ENCODE results near the gene KLHL29. TPM values are rescaled to one million over a fixed set of nuclear protein-coding genes. Genes with fewer than 3 reads are reported as not detected.

The KLHL29 gene
- total RNA-seq, 1 donor from 2014 or later = 0.65 TPM

DNA sequence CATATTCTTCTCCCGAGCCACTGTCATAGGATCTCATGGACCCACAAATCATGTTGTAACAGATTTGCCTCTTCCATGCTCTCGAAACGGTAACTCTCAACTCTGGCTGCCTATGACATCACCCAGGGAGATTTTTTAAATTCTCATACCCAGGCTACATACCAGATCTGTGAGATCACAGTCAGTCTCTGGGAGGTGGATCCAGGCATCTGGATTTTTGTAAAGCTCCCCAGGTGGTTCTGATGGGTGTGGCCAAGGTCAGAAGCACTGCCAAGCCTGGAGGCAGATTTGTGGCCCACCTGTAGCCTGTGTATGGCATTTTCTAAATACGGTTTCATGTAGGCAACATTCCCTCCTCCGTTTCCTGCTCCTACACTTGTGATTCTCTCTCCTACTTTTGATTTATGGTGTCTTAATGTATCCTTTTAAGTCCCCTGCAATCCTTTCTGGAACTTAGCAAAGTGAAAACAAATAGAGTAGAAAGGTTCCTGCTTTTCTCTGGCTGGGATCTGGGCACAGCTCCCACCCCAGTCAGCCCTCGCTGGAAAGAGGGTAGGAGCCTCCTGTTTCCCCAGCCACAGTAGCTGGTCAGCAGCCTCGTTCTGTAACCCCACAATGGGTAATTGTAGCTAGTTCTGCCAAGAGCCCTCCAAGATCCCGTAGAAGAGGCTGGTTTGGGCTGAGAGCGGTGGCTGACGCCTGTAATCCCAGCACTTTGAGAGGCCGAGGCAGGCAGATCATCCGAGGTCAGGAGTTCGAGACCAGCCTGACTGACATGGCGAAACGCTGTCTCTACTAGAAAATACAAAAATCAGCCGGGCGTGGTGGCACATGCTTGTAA lies 96.2 kb downstream of the KLHL29 start:
- DNase-seq (no peak), ATAC-seq (ENCODE audit: poor library complexity) (no peak)
- intact Hi-C loops (cut with DNase I) = no loop called here

DNA sequence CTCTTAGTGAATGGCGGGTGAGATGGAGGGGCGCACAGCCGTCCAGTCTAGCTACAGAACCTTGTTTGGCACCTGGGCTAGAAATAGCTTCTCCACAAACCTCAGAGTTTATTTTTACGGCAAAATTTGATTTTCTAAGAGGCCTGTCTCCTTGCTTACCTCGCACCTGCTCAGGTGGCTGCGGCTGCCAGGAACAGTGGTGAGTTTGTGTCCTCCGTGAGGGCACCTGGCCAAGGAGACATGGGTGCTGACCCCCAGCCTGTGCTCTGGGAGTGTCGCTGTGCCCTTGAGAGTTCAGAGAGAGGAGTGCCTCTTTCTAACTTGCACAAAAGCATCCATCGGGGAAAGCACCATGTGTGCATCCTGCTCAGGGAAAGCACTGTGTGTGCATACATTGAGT lies 97.2 kb downstream of the KLHL29 start:
- ATAC-seq (ENCODE audit: poor library complexity) (no peak), DNase-seq (no peak)
- intact Hi-C loops (cut with DNase I) = no loop called here

DNA sequence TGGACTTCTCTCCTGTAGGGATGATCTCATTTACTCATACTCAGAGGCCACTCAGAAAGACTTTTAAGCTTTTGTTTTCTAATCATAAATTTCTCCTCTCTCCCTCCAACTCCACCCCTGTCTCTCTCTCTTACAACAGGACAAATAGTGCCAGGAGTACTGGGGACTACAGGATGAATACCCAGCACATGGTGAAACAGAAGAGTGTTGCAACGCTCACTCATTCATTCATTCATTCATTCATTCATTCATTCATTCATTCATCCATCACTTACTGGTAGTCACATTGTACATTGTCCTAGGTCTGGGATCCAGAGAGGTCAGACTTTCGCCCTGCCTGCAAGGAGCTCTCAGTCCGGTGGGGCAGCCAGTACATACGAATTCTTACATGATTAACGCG lies 97.6 kb downstream of the KLHL29 start:
- no peak for DNase-seq
- intact Hi-C loops (cut with DNase I) = no loop called here
- ATAC-seq (ENCODE audit: poor library complexity) = no peak

DNA sequence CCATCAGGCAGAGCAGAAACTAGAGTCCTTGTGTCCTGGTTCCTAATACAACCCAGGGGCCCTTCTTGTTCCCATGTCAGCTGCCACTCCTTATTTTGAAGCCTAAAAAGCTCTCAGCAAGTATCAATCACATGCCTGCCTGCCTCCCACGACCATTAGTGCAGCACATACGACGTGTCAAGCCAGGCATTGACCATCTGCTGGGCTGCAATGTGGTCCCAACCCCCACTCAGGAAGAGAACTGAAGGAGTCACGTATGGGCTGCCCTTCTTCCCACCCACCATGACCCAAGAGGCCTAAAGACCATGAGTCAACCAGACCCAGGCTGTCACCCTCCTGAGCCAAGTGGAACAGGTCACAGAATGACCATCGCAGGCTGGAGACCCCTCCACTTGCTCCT lies 98.8 kb downstream of the KLHL29 start:
- no peak for ATAC-seq (ENCODE audit: poor library complexity)
- DNase-seq = no peak
- intact Hi-C loops (cut with DNase I) = no loop called here

DNA sequence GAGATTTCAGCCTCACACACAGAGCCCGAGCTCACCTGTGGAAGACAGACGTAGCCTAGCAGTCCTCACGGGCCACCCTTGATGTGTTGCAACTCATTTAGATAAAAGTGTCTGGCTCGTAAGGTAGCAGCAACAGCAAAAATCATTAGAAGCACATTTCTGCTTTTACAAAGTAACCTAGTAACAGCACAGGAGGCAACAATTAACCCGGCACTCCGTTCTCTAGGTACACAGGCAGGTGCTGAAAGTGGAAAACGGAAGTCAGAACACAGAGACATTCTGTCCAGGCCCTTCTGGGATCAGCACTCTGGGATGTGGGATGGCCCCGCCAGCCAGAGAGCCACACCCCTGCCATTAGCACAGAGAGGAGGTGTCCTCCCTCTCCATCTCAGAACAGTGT lies 99.3 kb downstream of the KLHL29 start:
- DNase-seq (no peak), ATAC-seq (ENCODE audit: poor library complexity) (no peak)
- intact Hi-C loops (cut with DNase I) = no loop called here

DNA sequence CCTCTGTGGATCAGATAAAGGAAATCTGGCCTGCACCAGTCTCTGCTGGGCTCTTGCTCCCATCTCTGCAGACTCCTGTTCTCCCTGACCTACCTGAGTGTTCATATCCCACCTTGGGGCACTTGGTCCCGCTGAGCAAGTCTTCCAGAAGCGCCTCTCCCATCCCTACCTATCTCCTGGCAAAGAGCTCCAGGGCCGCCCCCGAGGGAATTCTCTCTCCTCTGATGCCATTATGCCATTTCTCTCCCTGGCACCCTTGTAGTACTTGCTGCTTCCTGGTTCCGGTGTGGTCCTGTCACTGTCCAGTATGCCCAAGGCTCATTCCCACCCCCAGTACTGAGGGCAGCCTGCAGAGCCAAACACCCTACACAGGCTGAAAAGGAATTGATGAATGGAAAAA lies 99.8 kb downstream of the KLHL29 start:
- ATAC-seq (ENCODE audit: poor library complexity) (no peak), DNase-seq (no peak)

DNA sequence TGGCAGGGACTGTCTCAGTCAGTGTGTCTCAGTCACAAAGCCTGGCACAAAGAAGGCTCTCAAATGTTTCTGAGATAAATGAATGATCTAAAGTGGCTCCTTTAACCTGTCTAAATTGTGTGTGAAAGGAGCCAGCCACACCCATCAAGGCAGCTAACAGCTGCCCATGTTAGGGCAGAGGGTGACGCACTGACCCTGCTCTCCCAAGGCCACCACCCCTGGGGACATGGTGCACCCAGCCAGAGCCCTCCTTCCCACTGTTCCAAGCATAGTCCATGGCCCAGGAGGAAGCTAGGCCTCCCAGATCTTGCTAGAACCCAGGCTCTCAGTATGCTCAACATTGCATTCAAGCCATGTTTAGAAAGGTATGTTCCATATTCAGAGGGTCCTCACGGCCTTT lies 100.3 kb downstream of the KLHL29 start:
- ATAC-seq (ENCODE audit: poor library complexity) = no peak
- DNase-seq = no peak
- intact Hi-C loops (cut with DNase I) = no loop called here

More for the DNA sequence above, 99.8 kb downstream of the KLHL29 start:
- intact Hi-C loops (cut with DNase I) = no loop called here

DNA sequence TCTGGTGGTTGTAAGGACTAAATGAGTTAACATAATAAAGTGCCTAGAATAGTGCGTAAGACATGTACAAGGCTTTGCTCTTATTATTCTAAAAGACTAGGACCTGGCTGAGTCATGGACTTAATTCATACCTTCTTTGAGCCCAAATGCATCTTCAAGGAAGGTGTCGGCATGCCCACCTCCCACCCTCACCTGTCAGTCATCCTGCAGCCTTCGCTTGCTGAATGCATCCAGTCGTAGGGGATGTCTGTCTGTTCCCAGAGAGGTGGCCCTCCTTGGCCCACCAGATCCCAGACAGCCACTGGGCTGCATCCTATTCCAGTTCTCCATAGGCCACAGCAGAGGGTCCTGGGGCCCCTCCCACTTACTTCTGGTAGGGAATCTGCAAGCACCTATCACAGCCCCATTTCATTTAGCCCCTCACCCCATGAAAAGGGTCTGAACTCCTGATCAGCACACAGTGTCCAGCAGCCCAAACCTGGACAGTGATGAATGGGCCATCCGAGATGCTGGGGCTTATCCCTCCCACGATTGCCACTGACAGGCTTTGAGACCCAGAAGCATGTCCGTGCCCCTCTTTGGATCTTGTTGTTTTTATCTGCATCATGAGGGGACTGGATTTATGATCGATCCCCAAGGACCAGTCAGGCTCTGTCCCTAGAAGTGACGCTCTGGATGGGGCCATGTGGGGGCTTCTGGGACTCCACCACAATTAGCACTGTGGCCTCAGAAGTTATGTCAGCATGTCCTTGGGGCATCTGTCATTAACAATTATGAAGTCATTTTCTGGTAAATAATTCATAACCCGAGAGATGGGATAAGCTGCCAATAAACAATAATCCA lies 101.1 kb downstream of the KLHL29 start:
- no peak for DNase-seq
- ATAC-seq (ENCODE audit: poor library complexity) = no peak

DNA sequence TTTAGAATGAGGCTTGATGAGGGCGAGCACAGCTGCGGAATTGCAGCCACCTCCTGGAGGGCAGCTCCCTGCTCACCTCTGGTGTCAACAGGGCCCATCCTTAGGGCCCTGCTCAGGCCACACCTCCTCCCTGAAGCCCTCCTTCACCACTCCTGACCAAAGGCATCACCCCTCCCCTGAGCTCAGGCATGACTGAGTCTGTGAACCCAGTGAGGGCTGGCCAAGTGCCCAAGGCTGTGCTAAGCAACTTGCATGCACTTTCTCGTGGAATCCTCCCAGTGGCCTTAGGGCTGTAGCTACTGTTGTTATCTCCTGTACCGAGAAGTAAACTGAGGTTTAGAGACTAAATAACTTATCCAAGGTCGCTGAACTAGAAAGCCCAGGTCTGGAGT lies 101.7 kb downstream of the KLHL29 start:
- intact Hi-C loops (cut with DNase I) = no loop called here
- DNase-seq (peak; percentile 73), ATAC-seq (ENCODE audit: poor library complexity) (peak; percentile 63)

More for the DNA sequence above, 101.1 kb downstream of the KLHL29 start:
- intact Hi-C loops (cut with DNase I) = no loop called here

DNA sequence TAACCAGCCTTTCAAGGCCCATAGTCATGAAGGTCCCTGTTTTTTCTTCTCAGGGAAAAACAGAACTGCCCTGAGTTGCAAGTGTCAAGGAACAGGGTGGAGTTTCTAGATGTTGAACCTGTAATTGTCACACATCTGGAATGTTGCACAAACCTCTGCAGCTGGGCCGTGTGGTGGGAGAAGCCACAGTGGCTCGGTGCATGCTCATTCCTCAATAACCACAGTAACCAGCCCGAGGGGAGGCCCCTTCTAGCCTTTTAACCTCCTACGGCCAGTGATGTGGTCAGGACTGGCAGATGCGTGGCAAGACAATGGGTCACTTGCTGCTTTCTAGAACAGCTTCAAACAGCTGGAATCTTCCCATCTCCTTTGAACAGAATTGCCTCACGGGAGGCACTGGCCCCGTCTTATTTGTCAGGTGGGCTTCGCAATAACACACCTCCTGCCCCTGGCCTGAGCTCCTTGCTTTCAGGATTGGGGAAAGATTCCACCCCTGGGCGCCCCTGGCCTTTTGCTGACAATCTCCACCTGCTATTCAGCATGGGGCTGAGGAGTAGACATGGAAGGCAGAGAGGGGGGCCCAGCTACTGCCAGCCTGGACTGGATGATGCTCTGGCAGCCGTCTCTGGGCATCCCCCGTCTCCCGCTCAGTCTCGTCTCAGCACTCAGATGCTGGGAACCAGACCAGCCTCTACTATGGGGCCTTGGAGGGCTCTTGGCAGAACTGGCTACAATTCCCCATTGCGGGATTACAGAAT lies 102.9 kb downstream of the KLHL29 start:
- DNase-seq (peak; percentile 7), ATAC-seq (ENCODE audit: poor library complexity) (no peak)
- intact Hi-C loops (cut with DNase I) = no loop called here

DNA sequence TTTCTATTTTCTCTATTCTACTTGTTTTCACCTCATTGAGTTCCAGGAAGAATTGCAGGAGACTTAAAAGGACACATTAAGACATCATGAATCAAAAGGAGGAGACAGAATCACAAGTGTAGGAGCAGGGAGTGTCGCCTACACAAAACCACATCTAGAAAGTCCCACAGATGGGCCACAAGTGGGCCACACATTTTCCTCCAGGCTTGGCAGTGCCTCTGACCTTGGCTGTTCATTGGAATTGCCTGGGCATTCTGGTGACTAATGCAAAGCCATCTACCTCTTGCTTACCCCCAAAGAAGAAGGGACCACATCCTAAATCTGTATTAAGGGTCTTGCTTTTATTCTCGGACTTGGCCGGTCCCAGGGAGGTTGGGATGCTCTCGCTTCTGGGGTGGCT lies 103.6 kb downstream of the KLHL29 start:
- intact Hi-C loops (cut with DNase I) = no loop called here
- DNase-seq (peak; percentile 1), ATAC-seq (ENCODE audit: poor library complexity) (no peak)

DNA sequence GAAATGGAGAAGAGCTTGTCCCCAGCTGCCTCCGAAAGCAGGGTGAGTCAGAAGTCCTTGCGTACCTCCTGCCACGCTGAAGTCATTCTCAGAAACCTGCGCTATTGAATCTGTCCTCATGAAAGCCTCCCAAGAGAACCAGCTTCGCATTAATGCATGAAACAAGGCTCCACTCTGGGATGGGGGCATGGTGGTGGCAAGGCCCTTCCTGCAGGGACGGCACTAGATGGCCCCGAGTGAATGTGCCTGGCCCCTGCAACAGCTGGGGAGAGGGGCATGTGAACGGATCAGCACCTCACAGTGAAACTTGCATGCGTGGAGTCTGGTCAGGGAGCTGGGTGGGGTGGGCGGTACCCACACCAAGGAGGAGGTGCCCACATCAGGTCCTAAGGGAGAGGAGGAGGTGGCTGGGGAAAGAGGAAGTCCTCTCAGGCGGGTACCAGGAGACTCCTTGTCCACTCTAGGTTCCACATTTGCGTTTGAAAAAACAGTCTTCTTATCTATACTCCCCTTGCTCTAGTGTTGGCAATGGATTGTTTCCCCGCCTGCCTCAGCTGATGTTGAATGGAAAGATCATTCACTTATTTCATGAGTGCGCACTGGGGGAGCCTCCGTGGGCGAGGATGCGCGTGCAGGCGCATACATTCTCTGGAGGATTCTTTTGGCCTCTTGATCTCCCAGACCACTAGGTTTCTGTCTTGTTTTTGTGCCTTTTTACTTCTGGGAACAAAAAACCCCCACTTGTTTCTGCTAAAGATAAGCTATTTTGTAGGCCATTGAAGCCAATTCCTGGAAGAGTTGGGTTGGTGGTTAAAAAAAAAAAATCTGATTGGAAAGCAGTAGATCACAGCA lies 104.7 kb downstream of the KLHL29 start:
- ATAC-seq (ENCODE audit: poor library complexity) (no peak), DNase-seq (peak; percentile 22)
- intact Hi-C loops (cut with DNase I) = no loop called here

DNA sequence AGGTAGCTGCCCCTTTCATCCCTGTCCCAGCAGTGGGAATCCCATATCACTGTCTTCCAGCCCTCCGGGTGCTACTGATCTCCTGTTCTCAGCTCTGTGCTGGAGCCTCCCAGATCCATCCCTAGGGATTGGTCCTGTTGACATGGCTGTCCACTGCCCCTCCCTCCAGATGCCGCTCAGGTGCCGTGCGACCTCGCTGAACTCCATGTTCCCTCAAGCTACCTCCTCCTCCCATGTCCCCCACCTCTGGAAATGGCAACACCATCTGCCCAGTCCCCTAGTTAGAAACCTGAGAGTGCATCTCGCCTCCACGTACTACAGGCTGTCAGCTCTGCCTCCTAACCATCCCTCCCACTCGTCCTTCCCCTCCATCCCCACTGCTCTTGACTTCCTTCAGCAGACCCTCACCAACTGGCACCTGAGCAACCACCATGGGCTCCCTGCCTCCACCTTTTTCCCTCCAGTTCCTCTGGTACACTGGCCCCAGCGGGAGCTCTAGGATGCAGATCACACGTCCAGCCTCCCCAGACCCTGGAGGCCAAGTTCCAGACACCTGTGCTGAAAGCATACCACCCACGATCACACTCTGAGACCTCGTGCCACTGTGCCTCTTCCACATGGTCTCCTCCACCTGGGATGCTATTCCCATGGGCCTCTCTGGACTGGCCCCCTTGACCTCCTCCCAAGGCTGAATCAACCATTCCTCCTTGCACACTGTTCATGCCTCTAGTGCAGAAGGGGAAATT lies 106.8 kb downstream of the KLHL29 start:
- ATAC-seq (ENCODE audit: poor library complexity) (no peak), DNase-seq (peak; percentile 22)
- intact Hi-C loops (cut with DNase I) = no loop called here

DNA sequence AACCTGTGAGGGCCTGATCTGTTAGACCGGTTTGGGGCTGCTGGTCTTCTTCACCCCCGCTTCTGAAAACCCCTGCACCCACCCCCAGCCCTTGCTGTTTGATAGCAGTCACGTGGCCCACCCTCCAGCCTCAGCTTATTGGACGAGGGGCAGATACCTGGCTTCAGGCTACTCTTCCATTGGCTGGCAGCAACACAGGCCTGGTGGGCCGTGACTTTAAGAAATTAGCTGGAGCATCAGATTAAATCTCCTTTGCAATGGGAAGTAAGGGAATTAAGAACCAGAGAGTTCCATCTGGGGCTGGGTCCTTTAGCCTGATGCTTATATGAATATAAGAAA lies 107.3 kb downstream of the KLHL29 start:
- intact Hi-C loops (cut with DNase I) = no loop called here
- ATAC-seq (ENCODE audit: poor library complexity) (no peak), DNase-seq (no peak)

DNA sequence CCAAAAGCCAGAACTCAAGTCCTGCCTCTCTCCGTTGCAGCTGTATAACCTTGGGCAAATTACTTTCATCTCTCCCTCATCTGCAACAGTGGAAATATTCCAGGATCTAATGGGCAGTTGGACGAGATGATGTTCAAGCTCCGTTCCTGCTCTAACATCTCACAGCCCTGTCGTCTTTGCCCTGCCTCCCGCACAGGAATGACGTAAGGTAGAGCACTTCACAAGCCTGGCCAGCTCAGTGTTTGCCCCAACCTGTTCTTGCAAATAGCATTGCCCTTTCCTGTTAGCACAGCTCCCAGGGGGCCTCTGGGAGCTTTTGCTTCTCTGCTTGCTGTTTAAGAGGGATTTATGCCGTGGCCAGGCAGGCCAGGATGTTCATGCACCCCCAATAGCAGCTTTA lies 107.9 kb downstream of the KLHL29 start:
- peak; percentile 18 for DNase-seq
- no peak for ATAC-seq (ENCODE audit: poor library complexity)
- intact Hi-C loops (cut with DNase I) = no loop called here

DNA sequence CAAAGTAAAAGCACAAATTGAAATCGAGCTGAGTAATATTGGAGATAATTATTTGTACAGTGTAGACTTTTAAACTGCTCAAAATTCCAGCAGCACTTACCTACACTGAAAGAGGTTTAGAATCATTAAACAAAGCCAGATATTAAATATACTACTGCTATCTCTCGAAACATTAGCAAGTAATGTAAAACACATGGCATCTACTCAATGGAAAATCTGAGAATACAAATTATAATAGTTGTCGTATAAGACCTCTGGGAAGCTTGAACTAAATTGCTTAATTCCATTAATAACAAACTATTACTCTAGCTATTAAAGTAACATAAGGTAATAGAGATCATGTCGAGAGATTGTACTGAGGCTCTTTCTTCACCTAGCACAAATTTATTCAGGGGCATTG lies 108.9 kb downstream of the KLHL29 start:
- DNase-seq (no peak), ATAC-seq (ENCODE audit: poor library complexity) (no peak)
- intact Hi-C loops (cut with DNase I) = no loop called here

DNA sequence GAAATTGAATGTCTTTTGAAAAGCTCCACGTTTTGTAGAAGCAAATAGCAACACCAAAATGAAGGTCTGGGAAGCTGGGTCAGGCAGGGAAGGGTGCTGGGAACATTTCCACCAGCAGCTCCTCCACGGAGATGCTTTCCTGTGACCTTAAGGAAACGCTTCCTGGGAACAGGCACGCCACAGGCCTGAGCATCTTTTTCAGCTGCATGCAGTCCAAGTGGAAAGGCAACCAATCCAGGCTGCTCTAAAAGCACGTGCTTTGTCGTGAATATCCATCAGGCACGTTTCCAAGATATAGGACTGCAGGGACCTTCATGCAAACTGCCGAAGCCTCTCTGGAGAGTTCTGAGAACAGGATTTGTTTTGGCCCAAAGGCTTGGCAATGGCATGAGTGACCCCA lies 109.3 kb downstream of the KLHL29 start:
- DNase-seq (no peak), ATAC-seq (ENCODE audit: poor library complexity) (no peak)
- intact Hi-C loops (cut with DNase I) = no loop called here

DNA sequence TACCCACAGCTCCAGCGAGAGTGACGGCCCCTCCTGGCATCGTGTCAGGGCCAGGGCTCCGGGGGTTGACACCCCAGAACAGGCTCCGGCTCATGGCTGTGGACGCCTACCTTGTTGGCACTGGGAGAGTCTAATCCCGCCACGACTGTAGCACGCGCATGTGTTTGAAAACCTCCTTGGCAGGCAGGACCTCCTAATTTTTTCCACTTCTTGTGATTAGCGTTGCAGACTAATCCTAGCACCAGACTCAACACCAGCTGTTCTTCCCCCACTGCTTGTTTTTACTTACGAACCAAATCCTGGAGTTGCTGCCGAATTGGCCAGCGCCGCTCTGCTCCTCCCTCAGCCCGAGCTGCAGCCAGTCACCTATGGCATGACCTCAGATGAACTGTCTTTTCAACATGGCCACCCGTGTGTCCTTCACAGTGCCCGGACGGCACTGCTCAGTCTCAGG lies 110.7 kb downstream of the KLHL29 start:
- DNase-seq = peak; percentile 42
- intact Hi-C loops (cut with DNase I) = no loop called here

More for the DNA sequence above, 110.7 kb downstream of the KLHL29 start:
- peak; percentile 48 for ATAC-seq (ENCODE audit: poor library complexity)

Data from Right ventricle myocardium superior (tissue), 1 donor.